Fibroblast of skin of left biceps (primary cell): ENCODE measurements around the gene RABL6.
"Not testable (repeated sequence)": the region's sequence is repeated elsewhere in the genome, so short reads cannot be mapped to it uniquely, and the experiment has no call there.

ENCODE experiments used
- DNase-seq, 2 experiments: peaks; one replicate each; pipeline ENCODE4 v3.0.0-alpha.2; 2013; ENCODE audit warnings: low read depth in 2 of 2

The RABL6 gene

GRCh38 chr9:136835162-136835931 lies 27.6 kb downstream of the RABL6 start:
- no peak for DNase-seq

GRCh38 chr9:136835932-136836904 lies 28.5 kb downstream of the RABL6 start:
- no peak for DNase-seq

- DNase-seq = no peak
Observed at GRCh38 chr9:136837146-136837855, 29.6 kb downstream of the RABL6 start.

- DNase-seq = not testable (repeated sequence)
Observed at GRCh38 chr9:136837856-136838277, 30.1 kb downstream of the RABL6 start.

GRCh38 chr9:136838314-136839228 lies 30.8 kb downstream of the RABL6 start:
- no peak for DNase-seq

- no peak for DNase-seq
Observed at GRCh38 chr9:136839229-136840139, 31.7 kb downstream of the RABL6 start.

- DNase-seq = no peak
Observed at GRCh38 chr9:136840140-136840876, 32.6 kb downstream of the RABL6 start.

- no peak for DNase-seq
Observed at GRCh38 chr9:136840877-136841645, 33.3 kb downstream of the RABL6 start.

GRCh38 chr9:136841646-136842379 lies 34.1 kb downstream of the RABL6 start:
- not testable (repeated sequence) for DNase-seq

- DNase-seq = peak in 1 of 2 experiments; percentile 25
Observed at GRCh38 chr9:136842380-136842948, 34.7 kb downstream of the RABL6 start, which contains the start of gene AJM1. Gene AJM1 (plus strand): TSS chr9:136842478. CDS start chr9:136844415, 1,937 bp downstream.

GRCh38 chr9:136843159-136843800 lies 35.5 kb downstream of the RABL6 start:
- DNase-seq = not testable (repeated sequence)

- not testable (repeated sequence) for DNase-seq
Observed at GRCh38 chr9:136843801-136844740, 36.3 kb downstream of the RABL6 start.

- no peak for DNase-seq
Observed at GRCh38 chr9:136844761-136845464, 37.2 kb downstream of the RABL6 start.

GRCh38 chr9:136845465-136846260 lies 37.9 kb downstream of the RABL6 start:
- DNase-seq = no peak
